ENCODE results near the gene TNRC6C. TPM values are rescaled to one million over a fixed set of nuclear protein-coding genes. Genes with fewer than 3 reads are reported as not detected.

The TNRC6C gene
- total RNA-seq, 4 donors from 2014 or later, result 2.6 to 10.9 (median 4.7) TPM

- no peak for DNase-seq
- no peak overlapping the region for H3K27ac ChIP-seq
- intact Hi-C loops (cut with DNase I), result loop anchor here (10.0 kb wide), 1 partner anchor 127 kb away; no protein-coding TSS in a partner anchor
Measured at GRCh38 chr17:78117027-78117981, 158.8 kb downstream of the TNRC6C start.

DNA sequence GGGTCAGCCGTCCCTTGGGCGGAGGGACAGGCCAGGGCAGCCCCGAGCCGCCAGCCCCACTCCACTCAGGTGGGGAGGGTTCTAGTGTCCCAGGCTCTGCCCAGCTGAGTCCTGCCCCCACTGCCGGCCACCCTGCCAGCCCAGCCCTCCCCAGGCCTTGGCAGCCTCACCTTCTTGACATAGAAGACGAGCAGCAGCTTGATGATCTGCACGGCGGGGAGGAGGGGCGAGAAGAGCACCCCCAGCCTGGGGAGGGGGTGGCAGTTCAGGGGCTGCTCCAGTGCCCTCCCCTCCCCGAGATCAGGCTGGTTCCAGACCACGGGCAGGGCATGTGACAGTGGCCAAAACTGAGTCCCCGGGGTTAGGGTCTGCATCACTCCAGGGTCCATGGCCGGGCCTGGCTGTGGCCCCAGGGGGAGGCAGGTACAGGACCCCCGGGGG is 160.3 kb downstream of the TNRC6C start:
- Histone ChIP-seq H3K27me3 (no peaks in the 10 kb centered on the region), H3K27ac (no peak overlapping the region), H3K9me3 (no peaks in the 10 kb centered on the region), H3K36me3 (peaks cover 8 to 67% (median 16%) of the 10 kb centered on the region in 3 donors), H3K4me1 (peaks cover 5 to 46% (median 6%) of the 10 kb centered on the region in 3 donors), H3K4me3 (no peak overlapping the region)
- WGBS, 2 donors, result 70% methylated on average over 2 of the region's 14 CpGs; no CpG with 5 or more reads in 1 of the 2 donors
- no peak for DNase-seq
- TF ChIP-seq POLR2A (IDR thresholded peaks at IDR 0.05), result no peak
- TF ChIP-seq CTCF (IDR thresholded peaks at IDR 0.05), result no peak
- intact Hi-C loops (cut with DNase I), result loop anchor here (10.0 kb wide), 1 partner anchor 126 kb away; no protein-coding TSS in a partner anchor

More at GRCh38 chr17:78117027-78117981, 158.8 kb downstream of the TNRC6C start:
- Histone ChIP-seq H3K27me3 (no peaks in the 10 kb centered on the region), H3K4me1 (peaks cover 16 to 52% (median 17%) of the 10 kb centered on the region in 3 donors), H3K36me3 (peaks cover 3 to 63% (median 6%) of the 10 kb centered on the region in 3 donors), H3K4me3 (no peak overlapping the region), H3K9me3 (no peaks in the 10 kb centered on the region)
- WGBS, 2 donors, result 80% methylated on average over 1 of the region's 41 CpGs; no CpG with 5 or more reads in 1 of the 2 donors
- TF ChIP-seq CTCF (IDR thresholded peaks at IDR 0.05) (peak in 5 of 6 experiments; percentile 32 to 63 (median 53)), POLR2A (IDR thresholded peaks at IDR 0.05) (no peak)

DNA sequence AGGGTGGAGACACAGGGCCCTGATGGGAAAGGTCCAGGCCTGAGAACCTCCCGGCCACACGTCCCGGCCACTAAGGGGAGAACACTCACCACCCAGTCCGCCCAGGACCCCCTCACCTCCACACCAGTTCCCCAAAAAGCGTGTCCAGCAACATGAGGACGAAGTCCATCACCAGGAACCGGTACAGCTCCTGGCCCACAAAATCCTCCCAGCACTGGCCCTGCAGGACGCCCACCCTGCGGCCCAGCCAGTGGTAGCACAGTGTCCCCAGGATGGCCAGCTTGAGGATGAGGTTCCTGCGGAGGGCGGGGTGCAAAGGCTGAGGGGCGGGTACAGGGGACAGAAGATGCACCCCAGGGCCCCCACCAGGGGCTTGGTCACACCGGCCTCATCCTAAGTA is 162.0 kb downstream of the TNRC6C start:
- peaks cover 13 to 47% (median 14%) of the 10 kb centered on the region in 3 donors for H3K4me1 ChIP-seq
- H3K36me3 ChIP-seq, result peaks cover 15 to 84% (median 26%) of the 10 kb centered on the region in 3 donors
- DNase-seq, result no peak
- no peak for TF ChIP-seq POLR2A (IDR thresholded peaks at IDR 0.05)
- TF ChIP-seq CTCF (IDR thresholded peaks at IDR 0.05), result no peak
- no peaks in the 10 kb centered on the region for H3K27me3 ChIP-seq
- no peaks in the 10 kb centered on the region for H3K9me3 ChIP-seq
- WGBS, 2 donors, result 90 to 94% methylated on average over 5 to 6 of the region's 13 CpGs
- intact Hi-C loops (cut with DNase I), result no loop called here
- no peak overlapping the region for H3K4me3 ChIP-seq
- no peak overlapping the region for H3K27ac ChIP-seq

DNA sequence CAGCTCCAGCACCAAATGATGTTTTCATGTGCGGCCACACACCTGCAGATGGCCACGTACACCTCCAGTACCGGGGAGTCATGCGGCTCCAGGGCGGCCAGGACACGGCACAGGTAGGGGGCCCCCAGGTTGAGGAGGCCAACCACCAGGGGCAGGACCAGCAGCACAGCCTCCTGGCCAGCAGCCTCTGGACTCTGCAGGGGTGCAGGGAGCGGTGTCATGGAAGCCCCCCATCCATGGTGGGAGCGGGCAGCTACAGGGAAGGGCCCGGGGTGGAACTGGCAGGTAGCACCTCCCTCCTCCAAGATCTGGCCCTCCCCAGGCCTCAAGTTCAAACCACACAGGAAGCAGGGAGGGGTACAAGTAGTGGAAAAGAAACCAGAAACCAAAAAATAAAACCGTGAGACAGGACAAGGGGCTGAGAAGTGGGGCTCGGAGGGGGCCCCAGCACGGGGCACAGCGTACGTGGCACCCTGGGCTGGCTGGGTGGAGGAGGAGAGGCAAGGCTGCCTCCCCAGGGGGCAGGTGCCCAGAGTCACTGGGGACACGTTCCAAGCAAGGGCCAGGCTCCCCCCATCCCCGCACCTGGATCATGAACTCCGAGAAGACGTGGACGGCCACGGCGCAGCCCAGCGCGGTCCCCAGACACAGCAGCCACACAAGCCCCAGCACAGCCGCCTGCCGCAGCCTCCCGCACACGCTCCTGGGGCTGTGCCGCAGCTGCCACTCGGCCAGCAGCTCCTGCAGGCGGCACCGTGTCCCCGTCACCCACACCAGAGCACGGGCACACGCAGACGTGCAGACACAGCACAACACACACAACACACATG is 162.7 kb downstream of the TNRC6C start:
- Histone ChIP-seq H3K27ac (peak overlapping the region in 2 of 4 donors; percentile 17 to 52), H3K4me1 (peaks cover 16 to 53% (median 21%) of the 10 kb centered on the region in 3 donors), H3K27me3 (no peaks in the 10 kb centered on the region), H3K36me3 (peaks cover 15 to 89% (median 26%) of the 10 kb centered on the region in 3 donors), H3K4me3 (peak overlapping the region in 2 of 4 donors; percentile 7 to 37), H3K9me3 (no peaks in the 10 kb centered on the region)
- TF ChIP-seq POLR2A (IDR thresholded peaks at IDR 0.05) (no peak), CTCF (IDR thresholded peaks at IDR 0.05) (no peak)
- intact Hi-C loops (cut with DNase I), result no loop called here
- no peak for DNase-seq
- 73 to 86% methylated on average over 10 to 12 of the region's 35 CpGs for WGBS, 2 donors
